HG02678 (cell line): ENCODE data around the gene ADK.
"Not testable (repeated sequence)": the region's sequence is repeated elsewhere in the genome, so short reads cannot be mapped to it uniquely, and the experiment has no call there.

ENCODE experiments used
- ATAC-seq: cut with Tn5 transposase; IDR thresholded peaks from one replicate; pipeline ENCODE4 v1.9.1; 2021; ENCODE audit warnings: mild to moderate bottlenecking, moderate library complexity; ENCODE audit not compliant: unreplicated experiment

The ADK gene

DNA sequence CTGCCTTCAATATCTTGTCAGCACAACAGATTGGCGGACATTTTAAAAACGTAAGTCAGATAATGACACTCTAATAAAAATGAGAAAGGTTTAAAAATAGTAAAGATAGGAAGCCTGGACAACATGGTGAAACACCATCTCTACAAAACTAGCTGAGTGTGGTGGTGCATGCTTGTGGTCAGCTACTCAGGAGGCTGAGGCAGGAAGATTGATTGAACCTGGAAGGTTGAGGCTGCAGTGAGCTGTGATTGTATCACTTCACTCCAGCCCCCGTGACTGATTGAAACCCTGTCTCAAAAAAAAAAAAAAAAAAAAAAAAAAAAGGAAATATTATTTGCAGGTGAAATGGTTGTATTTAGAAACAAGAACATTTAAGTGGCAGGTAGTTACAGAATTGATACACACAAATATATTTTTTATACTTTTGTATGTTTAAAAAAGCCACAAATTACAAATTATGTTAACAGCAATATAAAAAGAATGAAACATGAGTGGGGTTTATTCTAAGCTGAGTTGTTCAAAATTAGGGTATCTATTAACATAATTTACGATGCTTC is 141.9 kb downstream of the ADK start:
- ATAC-seq = no peak

DNA sequence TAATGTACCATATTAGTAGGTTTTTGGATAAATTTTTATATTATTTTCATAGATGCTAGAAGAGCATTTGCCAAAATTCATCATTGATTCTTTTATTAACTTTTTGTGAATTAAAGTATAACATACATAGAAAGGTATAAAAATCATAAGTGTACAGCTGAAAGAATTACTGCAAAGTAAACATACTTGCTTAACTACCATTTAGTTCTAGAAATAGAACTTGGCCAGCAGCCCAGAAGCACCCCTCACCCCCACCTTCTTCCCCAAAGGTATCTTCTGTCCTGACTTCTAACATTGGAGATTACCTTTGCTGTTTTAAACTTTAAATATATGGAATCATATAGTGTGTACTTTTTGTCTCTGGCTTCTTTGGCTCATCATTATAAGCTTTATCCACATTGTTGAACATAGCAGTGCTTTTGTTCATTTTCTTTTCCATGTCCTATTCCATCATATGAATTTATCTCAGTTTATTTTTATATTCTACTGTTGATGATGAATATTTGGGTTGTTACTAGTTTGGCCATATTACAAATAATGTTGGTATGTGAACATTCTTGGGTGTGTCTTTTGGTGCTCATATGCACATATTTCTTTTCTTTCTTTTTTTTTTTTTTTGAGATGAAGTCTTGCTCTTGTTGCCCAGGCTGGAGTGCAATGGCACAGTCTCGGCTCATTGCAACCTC is 142.8 kb downstream of the ADK start:
- no peak for ATAC-seq

DNA sequence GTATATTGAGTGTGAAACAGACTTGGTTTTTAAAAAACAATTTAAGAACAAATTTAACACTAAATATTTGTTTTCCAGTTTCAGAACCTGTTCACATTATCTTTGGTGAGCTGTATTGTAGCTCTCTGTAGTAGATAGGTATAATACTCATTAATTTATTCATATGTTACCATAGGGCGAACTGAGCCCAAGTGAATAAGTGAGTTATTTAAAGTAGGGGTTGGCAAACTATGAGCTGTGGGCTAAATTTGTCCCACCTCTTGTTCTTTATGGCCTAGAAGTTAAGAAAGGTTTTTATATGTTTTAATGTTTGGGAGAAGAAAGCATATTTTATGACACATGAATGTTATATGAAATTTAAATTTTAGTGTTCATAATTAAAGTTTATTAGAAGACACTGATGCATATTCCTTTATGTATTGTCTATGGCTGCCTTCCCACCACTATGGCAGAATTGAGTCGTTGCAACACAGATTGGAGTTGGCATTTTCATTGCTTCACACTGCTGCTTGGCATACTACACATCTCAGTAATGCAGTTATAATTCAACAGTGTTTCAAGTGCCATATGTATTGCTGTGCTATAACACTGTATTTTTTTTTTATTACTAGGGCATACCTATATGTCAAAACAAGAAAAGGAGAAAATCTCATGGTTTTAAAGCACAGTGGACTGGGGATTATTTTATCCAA is 146.5 kb downstream of the ADK start:
- ATAC-seq = no peak

DNA sequence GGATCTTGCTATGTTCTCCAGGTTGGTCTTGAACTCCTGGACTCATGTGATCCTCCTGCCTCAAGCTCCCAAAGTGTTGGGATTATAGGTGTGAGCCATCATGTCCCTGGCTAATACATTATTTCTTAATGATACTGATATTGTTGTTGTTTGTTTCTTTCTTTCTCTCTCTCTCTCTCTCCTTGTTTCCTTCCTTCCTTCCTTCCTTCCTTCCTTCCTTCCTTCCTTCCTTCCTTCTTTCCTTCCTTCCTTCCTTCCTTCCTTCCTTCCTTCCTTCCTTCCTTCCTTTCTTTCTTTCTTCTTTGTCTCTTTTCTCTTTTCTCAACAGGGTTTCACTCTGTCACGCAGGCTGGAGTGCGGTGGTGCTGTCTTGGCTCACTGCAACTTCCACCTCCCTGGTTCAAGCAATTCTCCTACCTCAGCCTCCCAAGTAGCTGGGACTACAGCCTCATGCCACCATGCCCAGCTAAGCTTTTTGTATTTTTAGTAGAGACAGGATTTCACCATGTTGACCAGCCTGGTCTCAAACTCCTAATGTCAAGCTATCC is 149.1 kb downstream of the ADK start:
- not testable (repeated sequence) for ATAC-seq

DNA sequence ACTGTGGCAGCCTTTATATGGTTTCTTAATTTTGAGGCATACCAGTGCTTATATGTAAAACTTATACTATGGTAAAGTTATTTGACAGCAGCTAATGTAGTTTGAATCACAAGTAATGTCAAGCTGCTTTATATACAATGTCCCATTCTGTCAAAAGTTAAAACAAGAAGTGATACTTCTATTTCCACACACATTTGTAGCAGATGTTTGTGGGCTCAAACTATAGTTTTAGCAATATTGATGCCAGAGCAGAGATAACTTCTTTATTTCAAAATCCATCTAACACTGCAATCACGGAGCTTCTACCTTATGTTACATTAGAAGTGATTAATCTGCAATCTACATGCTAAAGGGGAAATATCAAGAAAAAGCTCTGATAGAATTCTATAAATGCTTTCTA is 149.6 kb downstream of the ADK start:
- ATAC-seq = no peak

DNA sequence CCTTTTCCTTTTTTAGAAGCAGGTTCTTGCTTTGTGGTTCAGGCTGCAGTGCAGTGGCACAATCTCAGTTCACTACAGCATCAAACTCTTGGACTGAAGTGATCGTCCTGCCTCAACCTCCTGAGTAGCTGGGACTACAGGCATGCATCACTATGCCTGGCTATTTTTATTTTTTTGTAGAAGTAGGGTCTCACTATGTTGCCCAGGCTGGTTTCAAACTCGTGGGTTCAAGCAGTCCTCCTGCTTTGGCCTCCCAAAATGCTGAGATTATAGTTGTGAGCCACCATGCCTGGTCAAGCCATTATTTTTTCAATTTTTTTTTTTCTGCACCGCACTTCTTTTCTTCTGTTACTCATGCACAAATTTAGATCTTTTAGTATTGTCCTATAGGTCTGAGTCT is 154.7 kb downstream of the ADK start:
- no peak for ATAC-seq

DNA sequence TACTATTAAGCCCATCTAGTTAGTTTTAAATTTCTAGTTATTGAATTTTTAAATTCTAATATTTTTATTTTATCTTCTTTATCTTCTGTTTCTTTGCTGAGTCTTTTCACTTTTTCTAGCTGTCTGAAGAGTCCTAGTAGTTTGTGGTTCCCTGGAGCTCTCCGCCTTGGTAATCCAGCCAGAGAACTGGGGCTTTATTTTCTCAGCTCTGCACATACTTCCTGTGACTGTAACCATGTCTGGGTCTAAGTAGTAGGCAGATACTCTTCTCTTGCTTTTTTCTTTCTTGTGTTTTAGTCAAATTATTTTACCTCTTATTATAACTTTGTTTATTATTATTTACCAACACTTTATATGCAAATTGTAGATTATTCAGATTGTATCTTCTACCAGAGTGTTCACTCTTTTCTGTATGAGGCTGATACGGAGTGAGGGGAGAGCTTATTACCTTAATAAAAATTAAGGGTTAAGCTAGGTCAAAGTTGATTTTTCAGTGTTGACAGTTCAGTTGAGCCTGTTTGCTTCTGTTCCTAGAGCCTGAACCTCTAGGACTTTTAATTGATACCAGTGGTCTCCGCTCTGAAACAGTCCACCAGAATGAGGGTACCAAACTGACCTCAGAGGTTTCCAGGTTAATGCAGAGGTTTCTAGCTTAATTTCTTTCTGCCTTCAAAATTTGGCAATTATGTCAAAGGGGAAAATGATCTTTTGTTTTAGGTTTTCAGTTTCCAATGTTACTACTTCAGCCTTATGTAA is 155.4 kb downstream of the ADK start:
- ATAC-seq = no peak

DNA sequence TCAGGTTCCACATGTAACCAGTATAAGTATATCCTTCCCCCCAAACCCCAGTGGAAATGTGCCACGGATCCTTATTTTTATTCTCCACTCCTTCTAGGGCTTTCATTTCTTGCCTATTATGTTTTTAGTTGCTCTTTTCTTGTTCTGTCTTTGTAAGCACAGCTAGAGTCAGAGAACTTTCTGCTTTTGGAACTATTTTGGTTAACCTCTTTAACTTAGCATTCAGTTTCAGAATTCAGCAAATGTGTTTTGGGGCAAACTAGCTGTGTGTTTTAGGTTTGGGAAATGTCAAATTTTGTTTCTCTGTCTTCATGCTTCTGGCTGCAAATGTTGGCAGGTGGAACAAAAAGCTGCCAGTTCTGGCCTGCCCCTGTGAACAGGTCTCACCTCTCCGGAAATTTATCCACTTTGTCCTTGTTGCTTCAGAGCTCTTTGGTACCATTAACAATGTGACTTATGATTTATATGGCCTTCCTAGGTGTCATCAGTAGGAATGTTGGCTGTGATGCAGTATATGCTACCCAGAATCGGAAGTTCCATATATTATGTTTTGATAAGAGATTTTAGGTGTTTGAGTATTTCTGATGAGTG is 156.1 kb downstream of the ADK start:
- no peak for ATAC-seq

DNA sequence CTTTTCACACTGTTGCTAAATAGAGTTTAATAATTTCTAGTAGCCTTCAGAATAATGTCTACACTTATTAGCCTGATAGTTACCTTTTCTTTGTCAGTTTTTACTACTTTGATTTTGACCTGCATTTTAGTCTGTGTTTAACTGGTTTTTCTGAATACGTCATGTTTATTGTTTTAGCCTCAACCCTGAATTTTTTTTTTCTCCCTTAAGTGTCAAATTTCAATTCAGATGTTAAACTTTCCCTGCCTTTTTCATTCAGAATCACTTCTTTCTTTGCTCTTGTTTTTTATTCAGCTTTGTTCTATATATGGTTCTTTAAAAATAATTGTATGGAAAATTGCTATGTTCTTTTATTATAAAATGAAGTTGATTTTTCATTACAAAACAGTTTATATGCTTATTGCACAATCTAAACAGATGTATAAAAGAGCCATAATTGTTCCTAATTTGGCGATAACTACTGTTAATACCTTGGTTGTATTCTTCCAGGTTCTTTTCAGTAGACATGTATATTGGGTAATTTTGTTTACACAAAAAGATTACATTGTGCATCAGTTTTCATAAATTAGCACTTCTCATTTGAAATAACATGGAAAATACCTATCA is 159.7 kb downstream of the ADK start:
- ATAC-seq = no peak

DNA sequence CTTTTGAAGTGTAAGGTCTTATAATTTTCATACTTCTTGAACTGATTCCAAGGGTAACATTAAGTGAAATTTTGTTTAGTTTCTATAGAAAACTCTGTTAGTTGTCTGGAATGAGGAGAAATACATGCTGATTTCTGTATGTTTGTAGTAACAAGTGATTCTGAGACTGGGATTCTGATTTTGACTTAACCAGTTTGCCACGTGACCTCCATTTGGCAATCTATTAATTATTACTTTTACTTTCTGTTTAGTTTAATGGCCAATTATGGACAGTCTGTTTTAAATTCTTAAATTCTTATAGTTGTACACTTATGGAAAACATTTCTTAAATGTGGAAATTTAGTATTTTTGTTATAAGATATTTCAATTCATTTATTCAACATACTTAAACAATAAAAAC is 163.1 kb downstream of the ADK start:
- no peak for ATAC-seq

DNA sequence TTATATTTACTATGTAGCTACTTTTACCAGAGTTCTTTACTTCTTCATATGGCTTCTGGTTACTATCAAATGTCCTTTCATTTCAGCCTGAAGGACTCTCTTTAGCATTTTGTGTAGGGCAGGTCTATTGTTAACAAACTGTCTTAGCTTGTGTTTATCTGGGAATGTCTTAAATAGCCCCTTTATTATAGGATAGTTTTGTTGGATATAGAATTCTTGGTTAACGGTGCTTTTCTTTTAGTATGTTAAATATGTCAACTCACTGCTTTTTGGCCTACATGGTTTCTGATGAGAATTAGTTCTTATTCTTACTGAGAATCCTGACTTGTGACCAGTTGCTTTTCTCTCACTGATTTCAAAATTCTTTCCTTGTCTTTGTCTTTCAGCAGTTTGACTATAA is 169.0 kb downstream of the ADK start:
- no peak for ATAC-seq

DNA sequence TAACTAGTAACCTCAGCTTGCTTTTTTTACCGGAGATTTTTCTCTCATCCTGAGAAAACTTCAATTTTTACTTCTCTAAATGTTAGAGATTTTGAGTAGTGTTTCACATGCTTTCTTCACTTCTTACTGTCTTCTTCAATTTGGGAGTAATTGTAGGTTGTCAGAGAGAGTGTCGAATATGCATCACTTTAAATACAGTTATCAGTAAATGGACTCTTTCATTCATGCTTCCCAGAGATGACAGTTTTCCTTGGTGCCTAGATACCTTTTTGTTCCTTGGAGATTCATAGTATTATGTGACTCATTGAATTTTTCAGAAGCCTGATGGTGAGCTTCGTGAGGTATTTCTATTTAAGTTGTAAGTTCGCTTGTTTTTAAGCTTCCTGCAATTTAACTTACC is 169.7 kb downstream of the ADK start:
- no peak for ATAC-seq

DNA sequence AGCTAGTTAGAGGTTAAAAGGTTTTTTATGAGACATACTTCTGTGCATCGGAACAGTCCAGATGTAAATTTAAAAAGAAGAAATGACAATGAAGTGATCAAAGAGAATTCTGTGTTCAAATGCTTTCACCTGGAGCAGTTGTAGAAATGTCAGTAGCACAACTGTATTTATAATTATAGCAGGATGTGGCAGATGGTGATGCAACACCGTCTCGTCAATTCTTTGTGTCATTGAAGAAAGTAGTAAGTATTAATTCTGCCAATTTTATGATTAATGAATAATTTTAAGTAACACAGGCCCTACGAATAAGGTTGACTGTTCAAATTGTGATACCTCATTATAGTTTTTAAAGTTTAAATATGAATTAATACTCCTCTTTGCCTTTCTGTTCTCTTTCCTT is 171.1 kb downstream of the ADK start:
- ATAC-seq = no peak

DNA sequence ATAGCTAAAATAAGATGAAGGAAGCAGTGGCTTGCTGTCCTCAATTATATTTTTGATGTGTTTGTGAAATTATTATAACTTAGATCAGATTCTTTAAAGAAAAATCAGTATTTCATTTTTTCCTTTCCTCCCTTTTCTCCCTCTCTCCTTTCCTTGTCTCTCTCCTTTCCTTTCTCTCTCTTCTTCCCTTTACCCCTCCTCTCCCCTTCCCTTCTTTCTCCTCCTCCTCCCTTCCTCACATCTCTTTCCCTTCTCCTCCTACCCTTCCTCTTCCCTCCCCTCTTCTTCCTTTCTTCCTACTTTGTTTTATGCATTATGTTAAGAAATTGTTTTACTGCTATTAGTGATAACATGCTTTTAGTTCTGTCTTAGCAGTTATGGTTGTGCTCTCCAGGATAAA is 171.5 kb downstream of the ADK start:
- no peak for ATAC-seq

DNA sequence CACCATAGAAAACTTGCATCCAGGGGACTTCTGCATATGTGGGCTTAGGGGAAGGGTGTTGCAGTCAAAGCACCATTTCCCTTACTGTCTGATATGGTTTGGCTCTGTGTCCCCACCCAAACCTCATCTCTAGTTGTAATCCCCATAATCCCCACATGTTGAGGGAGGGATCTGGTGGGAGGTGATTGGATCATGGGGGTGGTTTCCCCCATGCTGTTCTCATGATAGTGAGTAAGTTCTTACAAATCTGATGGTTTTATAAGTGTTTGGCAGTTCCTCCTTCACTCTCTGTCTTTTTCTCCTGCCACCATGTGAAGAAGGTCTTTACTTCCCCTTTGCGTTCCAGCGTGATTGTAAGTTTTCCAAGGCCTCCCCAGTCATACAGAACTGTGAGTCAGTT is 177.4 kb downstream of the ADK start:
- ATAC-seq = no peak

DNA sequence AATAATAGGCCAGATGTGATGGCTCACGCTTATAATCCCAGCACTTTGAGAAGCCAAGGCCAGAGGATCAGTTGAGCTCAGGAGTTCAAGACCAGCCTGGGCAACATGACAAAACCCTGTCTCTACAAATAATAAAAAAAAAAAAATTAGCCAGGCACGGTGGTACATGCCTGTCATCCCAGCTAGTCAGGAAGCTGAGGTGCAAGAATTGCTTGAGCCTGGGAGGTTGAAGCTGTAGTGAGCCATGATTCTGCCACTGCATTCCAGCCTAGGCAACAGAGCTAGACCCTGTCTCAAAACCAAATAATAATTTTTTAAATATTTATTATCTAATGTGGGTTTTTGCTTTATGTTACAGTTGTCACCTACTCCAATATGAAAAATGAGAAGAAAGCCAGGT is 178.9 kb downstream of the ADK start:
- ATAC-seq = no peak

DNA sequence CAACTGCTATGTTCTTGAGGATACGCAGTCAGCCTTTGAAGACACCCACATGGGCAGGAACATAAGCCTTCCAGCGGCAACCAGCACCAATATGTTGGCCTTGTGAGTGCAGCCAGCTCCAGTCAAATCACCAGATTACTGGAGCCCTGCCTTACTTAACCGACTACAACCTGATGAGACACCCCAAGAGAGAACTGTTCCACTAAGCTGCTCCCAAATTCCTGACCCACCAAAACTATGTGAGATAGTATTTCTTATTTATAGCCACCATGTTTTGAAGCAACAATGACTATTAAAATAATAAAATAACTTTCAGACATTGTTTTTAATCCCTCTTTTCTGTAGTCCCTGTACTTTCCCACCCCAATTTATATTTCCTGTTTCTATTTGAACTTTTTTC is 179.6 kb downstream of the ADK start:
- ATAC-seq = no peak

DNA sequence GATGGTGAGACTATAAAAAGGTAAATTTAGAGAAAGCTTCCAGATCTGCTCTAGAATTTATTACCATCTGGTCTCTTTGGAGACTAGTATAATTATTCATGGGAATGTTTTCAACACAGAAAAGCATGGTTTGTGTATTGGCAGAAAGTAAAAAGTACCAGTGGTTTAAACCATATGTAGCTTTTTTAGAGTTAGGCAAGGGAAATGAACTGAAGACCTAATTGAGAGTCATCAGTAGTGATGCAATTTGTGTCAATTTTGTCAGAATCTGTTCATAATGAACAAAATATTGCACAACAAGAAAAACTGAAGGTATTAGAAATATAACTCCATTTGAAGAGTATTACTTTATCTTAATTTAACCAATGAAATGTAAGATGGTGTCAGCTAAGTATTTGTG is 181.4 kb downstream of the ADK start:
- no peak for ATAC-seq

DNA sequence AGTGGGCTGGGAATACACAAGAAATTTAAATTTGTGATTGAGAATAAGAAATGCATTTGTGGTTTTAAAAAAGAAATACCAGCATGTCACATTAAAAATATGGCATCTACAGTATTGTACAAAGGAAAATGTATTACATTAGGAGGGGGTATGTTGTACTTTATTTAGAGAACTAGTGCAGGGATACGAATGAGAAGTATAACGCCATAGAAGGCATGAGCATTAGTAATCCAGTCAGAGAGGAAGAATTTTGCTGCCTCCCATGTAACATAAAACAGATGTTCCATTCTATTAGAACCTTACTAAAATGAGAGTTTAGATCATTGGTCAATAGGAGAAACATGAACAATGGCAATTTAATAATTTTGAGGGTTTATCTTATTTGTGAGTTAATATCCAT is 182.2 kb downstream of the ADK start:
- no peak for ATAC-seq

DNA sequence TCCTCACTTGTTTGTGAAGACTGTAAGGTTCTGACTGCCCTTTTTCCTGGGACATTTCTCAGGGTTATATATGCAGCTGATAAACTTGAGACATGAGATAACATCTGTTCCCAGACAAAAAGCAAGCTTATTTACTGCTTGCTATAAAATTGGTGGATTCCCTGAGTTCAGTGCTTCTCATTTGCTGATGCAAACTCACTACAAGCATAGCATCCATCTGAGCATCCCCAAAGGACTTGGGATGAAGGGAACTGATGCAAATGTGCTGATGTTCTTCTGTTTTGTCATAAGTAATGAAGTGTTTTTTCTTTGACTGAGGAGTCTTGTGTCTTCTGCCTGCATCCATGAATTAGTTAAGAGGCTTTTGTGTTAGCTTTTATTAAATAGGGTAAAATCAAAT is 183.2 kb downstream of the ADK start:
- ATAC-seq = no peak

DNA sequence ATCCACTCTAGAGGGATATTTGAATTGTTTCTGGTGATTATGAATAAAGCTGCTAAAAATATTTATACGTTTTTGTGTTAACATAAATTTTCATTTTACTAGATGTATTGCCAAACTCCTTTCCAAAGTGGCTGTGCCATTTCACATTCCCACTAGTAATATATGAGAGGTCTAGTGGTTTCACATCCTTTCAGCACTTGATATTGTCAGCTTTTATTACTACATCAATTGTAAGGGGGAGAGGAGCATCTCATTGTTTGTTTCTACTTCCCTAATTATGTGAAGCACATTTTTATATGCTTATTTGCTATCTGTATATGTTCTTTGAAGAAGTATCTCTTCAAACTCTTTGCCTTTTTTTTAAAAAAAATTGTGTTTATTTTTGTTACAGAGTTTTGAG is 184.5 kb downstream of the ADK start:
- no peak for ATAC-seq
